Measurements from ENCODE around the gene ADAMTSL2. TPM values are rescaled to one million over a fixed set of nuclear protein-coding genes. Genes with fewer than 3 reads are reported as not detected.

The ADAMTSL2 gene
- total RNA-seq, 1 experiment from 2014 or later, result 0.87 TPM

DNA sequence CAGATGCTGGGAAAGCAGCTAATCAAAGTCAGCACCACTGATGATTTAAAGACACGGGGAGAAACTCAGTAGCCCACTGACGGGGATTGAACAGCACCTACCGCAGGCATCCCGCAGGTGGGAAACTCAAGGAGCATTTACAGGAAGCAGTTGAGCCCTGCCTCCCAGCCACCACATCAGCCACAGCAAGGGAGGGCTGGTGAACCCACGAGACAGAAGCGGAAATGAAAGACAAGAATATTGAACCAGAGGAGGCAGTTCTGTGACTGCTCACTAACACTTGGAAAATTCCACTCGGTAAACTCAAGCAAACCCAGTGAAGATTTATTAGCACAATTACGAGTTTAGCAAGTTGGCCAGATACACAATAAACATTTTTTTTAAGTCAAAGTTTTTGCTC is 85.3 kb downstream of the ADAMTSL2 start:
- peaks cover 5% of the 10 kb centered on the region; the same call in 1 of the 2 replicates for H3K27me3 Mint-ChIP-seq (ENCODE audit: low read depth)
- ChIA-PET POLR2A (no interaction called here), CTCF (interaction anchor here (1.1 to 1.2 kb wide), 2 partner anchors 17 to 381 kb away, joined by 3 to 6 read pairs; no protein-coding TSS in a partner anchor)
- H3K27ac Mint-ChIP-seq, result no peak overlapping the region
- no peak overlapping the region for H3K4me3 Mint-ChIP-seq
- peaks cover 2% of the 10 kb centered on the region; the same call in 1 of the 2 replicates for H3K4me1 Mint-ChIP-seq
- no peaks in the 10 kb centered on the region for H3K36me3 Mint-ChIP-seq
- no peak for TF ChIP-seq MYBL2 (CRISPR knock-in tag; IDR thresholded peaks at IDR 0.05)
- TF ChIP-seq, protein P1, sequence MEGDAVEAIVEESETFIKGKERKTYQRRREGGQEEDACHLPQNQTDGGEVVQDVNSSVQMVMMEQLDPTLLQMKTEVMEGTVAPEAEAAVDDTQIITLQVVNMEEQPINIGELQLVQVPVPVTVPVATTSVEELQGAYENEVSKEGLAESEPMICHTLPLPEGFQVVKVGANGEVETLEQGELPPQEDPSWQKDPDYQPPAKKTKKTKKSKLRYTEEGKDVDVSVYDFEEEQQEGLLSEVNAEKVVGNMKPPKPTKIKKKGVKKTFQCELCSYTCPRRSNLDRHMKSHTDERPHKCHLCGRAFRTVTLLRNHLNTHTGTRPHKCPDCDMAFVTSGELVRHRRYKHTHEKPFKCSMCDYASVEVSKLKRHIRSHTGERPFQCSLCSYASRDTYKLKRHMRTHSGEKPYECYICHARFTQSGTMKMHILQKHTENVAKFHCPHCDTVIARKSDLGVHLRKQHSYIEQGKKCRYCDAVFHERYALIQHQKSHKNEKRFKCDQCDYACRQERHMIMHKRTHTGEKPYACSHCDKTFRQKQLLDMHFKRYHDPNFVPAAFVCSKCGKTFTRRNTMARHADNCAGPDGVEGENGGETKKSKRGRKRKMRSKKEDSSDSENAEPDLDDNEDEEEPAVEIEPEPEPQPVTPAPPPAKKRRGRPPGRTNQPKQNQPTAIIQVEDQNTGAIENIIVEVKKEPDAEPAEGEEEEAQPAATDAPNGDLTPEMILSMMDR (IDR thresholded peaks at IDR 0.05), result no peak
- TF ChIP-seq HMGA2 (CRISPR knock-in tag; IDR thresholded peaks at IDR 0.05), result no peak
- no peak for TF ChIP-seq ZNF232 (CRISPR knock-in tag; IDR thresholded peaks at IDR 0.05)
- no peak for ATAC-seq
- H3K9me3 Mint-ChIP-seq, result peaks cover 8% of the 10 kb centered on the region
- no peak for DNase-seq (ENCODE audit: low spot score)

DNA sequence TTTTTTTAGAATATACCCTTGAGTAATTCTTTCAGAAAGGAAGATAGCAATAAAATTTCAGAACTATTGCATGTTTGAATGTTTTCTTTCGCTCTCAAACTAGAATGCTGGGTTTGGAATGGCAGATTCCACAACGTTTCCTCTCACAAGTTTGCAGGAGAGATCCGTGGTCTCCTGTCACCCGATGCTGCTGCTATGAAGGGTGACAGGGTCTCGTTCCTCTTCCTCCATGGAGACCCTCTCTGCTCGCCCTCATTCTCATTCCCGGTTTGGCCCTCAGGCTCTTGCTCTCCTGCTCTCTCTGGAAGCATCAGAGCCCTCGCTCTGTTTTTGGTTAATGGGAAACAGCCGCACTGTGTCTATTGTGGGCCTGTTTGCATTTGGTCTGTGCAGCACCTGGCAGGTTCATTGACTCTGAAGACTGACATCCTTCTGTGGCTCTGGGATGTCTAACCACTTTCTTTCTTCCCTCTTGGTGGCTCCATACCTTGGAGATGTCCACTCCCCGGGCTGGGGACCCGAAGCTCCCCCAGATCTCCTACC is 87.3 kb downstream of the ADAMTSL2 start:
- POLR2A ChIA-PET, result no interaction called here
- peaks cover 2% of the 10 kb centered on the region; the same call in 1 of the 2 replicates for H3K4me1 Mint-ChIP-seq
- no peak overlapping the region for H3K4me3 Mint-ChIP-seq
- CTCF ChIA-PET, result no interaction called here
- H3K36me3 Mint-ChIP-seq, result peaks cover 7% of the 10 kb centered on the region
- TF ChIP-seq TP53 (CRISPR knock-in tag; IDR thresholded peaks at IDR 0.05), result no peak
- TF ChIP-seq, protein P2, sequence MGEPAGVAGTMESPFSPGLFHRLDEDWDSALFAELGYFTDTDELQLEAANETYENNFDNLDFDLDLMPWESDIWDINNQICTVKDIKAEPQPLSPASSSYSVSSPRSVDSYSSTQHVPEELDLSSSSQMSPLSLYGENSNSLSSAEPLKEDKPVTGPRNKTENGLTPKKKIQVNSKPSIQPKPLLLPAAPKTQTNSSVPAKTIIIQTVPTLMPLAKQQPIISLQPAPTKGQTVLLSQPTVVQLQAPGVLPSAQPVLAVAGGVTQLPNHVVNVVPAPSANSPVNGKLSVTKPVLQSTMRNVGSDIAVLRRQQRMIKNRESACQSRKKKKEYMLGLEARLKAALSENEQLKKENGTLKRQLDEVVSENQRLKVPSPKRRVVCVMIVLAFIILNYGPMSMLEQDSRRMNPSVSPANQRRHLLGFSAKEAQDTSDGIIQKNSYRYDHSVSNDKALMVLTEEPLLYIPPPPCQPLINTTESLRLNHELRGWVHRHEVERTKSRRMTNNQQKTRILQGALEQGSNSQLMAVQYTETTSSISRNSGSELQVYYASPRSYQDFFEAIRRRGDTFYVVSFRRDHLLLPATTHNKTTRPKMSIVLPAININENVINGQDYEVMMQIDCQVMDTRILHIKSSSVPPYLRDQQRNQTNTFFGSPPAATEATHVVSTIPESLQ (CRISPR knock-in tag; IDR thresholded peaks at IDR 0.05), result no peak
- TF ChIP-seq, protein P1 (IDR thresholded peaks at IDR 0.05), result no peak
- TF ChIP-seq ZNF396 (CRISPR knock-in tag; IDR thresholded peaks at IDR 0.05; ENCODE audit: borderline replicate concordance), result no peak
- TF ChIP-seq SMAD3 (CRISPR knock-in tag; IDR thresholded peaks at IDR 0.05; ENCODE audit: borderline replicate concordance), result no peak
- TF ChIP-seq FOXP1 (CRISPR knock-in tag; IDR thresholded peaks at IDR 0.05; ENCODE audit: borderline replicate concordance), result no peak
- TF ChIP-seq IRF2 (CRISPR knock-in tag; IDR thresholded peaks at IDR 0.05; ENCODE audit: borderline replicate concordance, low read depth), result no peak
- TF ChIP-seq ETV6 (CRISPR knock-in tag; IDR thresholded peaks at IDR 0.05), result no peak
- no peak for TF ChIP-seq JAZF1 (CRISPR knock-in tag; IDR thresholded peaks at IDR 0.05)
- TF ChIP-seq RORB (CRISPR knock-in tag; IDR thresholded peaks at IDR 0.05), result no peak
- no peak for TF ChIP-seq JUN (CRISPR knock-in tag; IDR thresholded peaks at IDR 0.05)
- TF ChIP-seq, protein P3, sequence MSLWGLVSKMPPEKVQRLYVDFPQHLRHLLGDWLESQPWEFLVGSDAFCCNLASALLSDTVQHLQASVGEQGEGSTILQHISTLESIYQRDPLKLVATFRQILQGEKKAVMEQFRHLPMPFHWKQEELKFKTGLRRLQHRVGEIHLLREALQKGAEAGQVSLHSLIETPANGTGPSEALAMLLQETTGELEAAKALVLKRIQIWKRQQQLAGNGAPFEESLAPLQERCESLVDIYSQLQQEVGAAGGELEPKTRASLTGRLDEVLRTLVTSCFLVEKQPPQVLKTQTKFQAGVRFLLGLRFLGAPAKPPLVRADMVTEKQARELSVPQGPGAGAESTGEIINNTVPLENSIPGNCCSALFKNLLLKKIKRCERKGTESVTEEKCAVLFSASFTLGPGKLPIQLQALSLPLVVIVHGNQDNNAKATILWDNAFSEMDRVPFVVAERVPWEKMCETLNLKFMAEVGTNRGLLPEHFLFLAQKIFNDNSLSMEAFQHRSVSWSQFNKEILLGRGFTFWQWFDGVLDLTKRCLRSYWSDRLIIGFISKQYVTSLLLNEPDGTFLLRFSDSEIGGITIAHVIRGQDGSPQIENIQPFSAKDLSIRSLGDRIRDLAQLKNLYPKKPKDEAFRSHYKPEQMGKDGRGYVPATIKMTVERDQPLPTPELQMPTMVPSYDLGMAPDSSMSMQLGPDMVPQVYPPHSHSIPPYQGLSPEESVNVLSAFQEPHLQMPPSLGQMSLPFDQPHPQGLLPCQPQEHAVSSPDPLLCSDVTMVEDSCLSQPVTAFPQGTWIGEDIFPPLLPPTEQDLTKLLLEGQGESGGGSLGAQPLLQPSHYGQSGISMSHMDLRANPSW (CRISPR knock-in tag; conservative IDR thresholded peaks at IDR 0.05; ENCODE audit: low read depth), result no peak
- TF ChIP-seq, protein P4, sequence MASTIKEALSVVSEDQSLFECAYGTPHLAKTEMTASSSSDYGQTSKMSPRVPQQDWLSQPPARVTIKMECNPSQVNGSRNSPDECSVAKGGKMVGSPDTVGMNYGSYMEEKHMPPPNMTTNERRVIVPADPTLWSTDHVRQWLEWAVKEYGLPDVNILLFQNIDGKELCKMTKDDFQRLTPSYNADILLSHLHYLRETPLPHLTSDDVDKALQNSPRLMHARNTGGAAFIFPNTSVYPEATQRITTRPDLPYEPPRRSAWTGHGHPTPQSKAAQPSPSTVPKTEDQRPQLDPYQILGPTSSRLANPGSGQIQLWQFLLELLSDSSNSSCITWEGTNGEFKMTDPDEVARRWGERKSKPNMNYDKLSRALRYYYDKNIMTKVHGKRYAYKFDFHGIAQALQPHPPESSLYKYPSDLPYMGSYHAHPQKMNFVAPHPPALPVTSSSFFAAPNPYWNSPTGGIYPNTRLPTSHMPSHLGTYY (CRISPR knock-in tag; IDR thresholded peaks at IDR 0.05), result no peak
- TF ChIP-seq, protein P5, sequence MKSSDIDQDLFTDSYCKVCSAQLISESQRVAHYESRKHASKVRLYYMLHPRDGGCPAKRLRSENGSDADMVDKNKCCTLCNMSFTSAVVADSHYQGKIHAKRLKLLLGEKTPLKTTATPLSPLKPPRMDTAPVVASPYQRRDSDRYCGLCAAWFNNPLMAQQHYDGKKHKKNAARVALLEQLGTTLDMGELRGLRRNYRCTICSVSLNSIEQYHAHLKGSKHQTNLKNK (CRISPR knock-in tag; IDR thresholded peaks at IDR 0.05), result no peak
- no peak for TF ChIP-seq SMAD4 (CRISPR knock-in tag; IDR thresholded peaks at IDR 0.05)
- ATAC-seq, result no peak
- H3K9me3 Mint-ChIP-seq, result peaks cover 26% of the 10 kb centered on the region
- H3K27ac Mint-ChIP-seq, result no peak overlapping the region
- no peak for DNase-seq (ENCODE audit: low spot score)
- H3K27me3 Mint-ChIP-seq (ENCODE audit: low read depth), result peaks cover 13% of the 10 kb centered on the region; the same call in 1 of the 2 replicates
